ENCODE measurements around the gene HELZ. TPM values are rescaled to one million over a fixed set of nuclear protein-coding genes. Genes with fewer than 3 reads are reported as not detected.
A peak's percentile ranks its signal among the peaks of the same experiment; 100 is the strongest.
"Not testable (repeated sequence)": the region's sequence is repeated elsewhere in the genome, so short reads cannot be mapped to it uniquely, and the experiment has no call there.

The HELZ gene
- total and polyA plus RNA-seq, 5 donors from 2014 or later, result 48.3 to 130 (median 56.7) TPM

GRCh38 chr17:67126983-67127382 lies 118.0 kb downstream of the HELZ start:
- Mint-ChIP-seq H3K27ac (peak overlapping the region in 1 of 3 donors; percentile 28), H3K9me3 (no peaks in the 10 kb centered on the region), H3K36me3 (peaks cover 27% of the 10 kb centered on the region), H3K27me3 (no peaks in the 10 kb centered on the region), H3K4me1 (peaks cover 4 to 17% (median 9%) of the 10 kb centered on the region in 4 donors), H3K4me3 (no peak overlapping the region)
- Histone ChIP-seq H3K27me3 (ENCODE audit: control insufficient read depth, insufficient read depth, low read length) (no peaks in the 10 kb centered on the region), H3K9me3 (ENCODE audit: control insufficient read depth in 2 of 2, low read length in 2 of 2) (no peaks in the 10 kb centered on the region), H3K4me1 (ENCODE audit: control insufficient read depth, insufficient read depth, low read length, poor library complexity, severe bottlenecking) (no peaks in the 10 kb centered on the region), H3K27ac (ENCODE audit: insufficient read depth, low read length, poor library complexity, severe bottlenecking) (no peak overlapping the region), H3K4me3 (ENCODE audit: low read depth, low read length) (no peak overlapping the region), H3K36me3 (ENCODE audit: control insufficient read depth, insufficient read depth, low read length) (peaks cover 60% of the 10 kb centered on the region)
- ATAC-seq (ENCODE audit: low read depth in 2 of 2) (no peak), DNase-seq (no peak)

DNA sequence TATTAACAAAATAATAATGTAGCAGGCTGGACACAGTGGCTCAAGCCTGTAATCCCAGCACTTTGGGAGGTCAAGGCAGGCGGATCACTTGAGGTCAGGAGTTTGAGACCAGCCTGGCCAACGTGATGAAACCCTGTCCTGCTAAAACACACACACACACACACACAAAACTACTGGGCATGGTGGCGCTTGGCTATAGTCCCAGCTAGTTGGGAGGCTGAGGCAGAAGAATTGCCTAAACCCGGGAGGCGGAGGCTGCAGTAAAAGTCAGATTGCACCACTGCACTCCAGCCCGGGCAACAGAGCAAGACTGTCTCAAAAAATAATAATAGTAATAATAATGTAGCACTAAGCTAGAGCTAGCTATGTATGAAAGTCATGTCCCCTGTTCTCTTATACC lies 118.5 kb downstream of the HELZ start:
- not testable (repeated sequence) for H3K4me3 Mint-ChIP-seq; DNase-seq; H3K27ac ChIP-seq (ENCODE audit: insufficient read depth, low read length, poor library complexity, severe bottlenecking); H3K4me1 ChIP-seq (ENCODE audit: control insufficient read depth, insufficient read depth, low read length, poor library complexity, severe bottlenecking); H3K9me3 ChIP-seq (ENCODE audit: control insufficient read depth in 2 of 2, low read length in 2 of 2); H3K9me3 Mint-ChIP-seq; H3K27me3 ChIP-seq (ENCODE audit: control insufficient read depth, insufficient read depth, low read length); ATAC-seq (ENCODE audit: low read depth in 2 of 2); H3K27me3 Mint-ChIP-seq; H3K27ac Mint-ChIP-seq; H3K4me3 ChIP-seq (ENCODE audit: low read depth, low read length)
- peaks cover 64% of the 10 kb centered on the region for H3K36me3 ChIP-seq (ENCODE audit: control insufficient read depth, insufficient read depth, low read length)
- Mint-ChIP-seq H3K36me3 (peaks cover 24% of the 10 kb centered on the region), H3K4me1 (peaks cover 4 to 17% (median 9%) of the 10 kb centered on the region in 4 donors)

DNA sequence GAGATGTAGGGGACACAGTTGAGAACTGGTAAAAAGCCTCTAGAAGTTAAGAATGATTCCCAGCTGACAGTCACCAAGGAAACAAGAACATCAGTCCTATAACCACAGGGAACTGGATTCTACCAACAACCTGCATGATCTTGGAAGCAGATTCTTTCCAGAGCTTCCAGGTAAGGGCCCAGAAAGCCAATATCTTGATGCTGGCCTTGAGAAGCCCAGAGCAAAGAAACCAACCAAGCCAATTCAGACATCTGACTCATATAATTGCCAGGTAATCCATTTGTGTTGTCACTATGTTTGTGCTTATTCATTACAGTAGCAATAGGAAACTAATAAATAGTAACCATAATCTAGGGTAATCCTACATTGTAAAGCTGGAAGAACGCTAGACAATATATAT lies 119.1 kb downstream of the HELZ start:
- Histone ChIP-seq H3K4me1 (ENCODE audit: control insufficient read depth, insufficient read depth, low read length, poor library complexity, severe bottlenecking) (no peaks in the 10 kb centered on the region), H3K27me3 (ENCODE audit: control insufficient read depth, insufficient read depth, low read length) (no peaks in the 10 kb centered on the region), H3K36me3 (ENCODE audit: control insufficient read depth, insufficient read depth, low read length) (peaks cover 70% of the 10 kb centered on the region), H3K9me3 (ENCODE audit: control insufficient read depth in 2 of 2, low read length in 2 of 2) (no peaks in the 10 kb centered on the region), H3K27ac (ENCODE audit: insufficient read depth, low read length, poor library complexity, severe bottlenecking) (no peak overlapping the region), H3K4me3 (ENCODE audit: low read depth, low read length) (no peak overlapping the region)
- peak overlapping the region in 1 of 3 donors; percentile 28 for H3K27ac Mint-ChIP-seq
- H3K27me3 Mint-ChIP-seq, result no peaks in the 10 kb centered on the region
- no peaks in the 10 kb centered on the region for H3K9me3 Mint-ChIP-seq
- ATAC-seq (ENCODE audit: low read depth in 2 of 2) (no peak), DNase-seq (no peak)
- H3K36me3 Mint-ChIP-seq, result peaks cover 29% of the 10 kb centered on the region
- H3K4me3 Mint-ChIP-seq, result no peak overlapping the region
- peaks cover 4 to 17% (median 11%) of the 10 kb centered on the region in 4 donors for H3K4me1 Mint-ChIP-seq

DNA sequence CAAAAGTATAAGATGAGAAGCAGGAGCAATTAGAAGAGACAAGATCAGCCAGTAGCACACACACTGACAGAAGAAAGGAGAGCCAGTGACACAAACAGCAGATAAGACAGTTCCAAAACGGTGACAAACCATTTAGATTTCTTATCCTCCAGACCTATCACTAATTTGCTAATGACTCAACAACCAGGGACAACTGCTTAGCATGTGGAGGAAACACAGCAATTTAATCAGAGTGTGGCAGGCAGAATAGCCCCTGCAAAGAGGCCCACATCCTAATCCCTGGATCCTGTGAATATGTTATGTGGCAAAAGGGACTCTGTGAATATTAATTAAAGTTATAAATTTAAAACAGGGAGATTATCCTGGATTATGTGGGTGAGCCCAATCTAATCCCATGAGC lies 119.6 kb downstream of the HELZ start:
- Histone ChIP-seq H3K4me3 (ENCODE audit: low read depth, low read length) (no peak overlapping the region), H3K4me1 (ENCODE audit: control insufficient read depth, insufficient read depth, low read length, poor library complexity, severe bottlenecking) (no peaks in the 10 kb centered on the region), H3K36me3 (ENCODE audit: control insufficient read depth, insufficient read depth, low read length) (peaks cover 74% of the 10 kb centered on the region), H3K27ac (ENCODE audit: insufficient read depth, low read length, poor library complexity, severe bottlenecking) (no peak overlapping the region), H3K27me3 (ENCODE audit: control insufficient read depth, insufficient read depth, low read length) (no peaks in the 10 kb centered on the region), H3K9me3 (ENCODE audit: control insufficient read depth in 2 of 2, low read length in 2 of 2) (no peaks in the 10 kb centered on the region)
- Mint-ChIP-seq H3K36me3 (peaks cover 34% of the 10 kb centered on the region), H3K27me3 (no peaks in the 10 kb centered on the region), H3K27ac (peak overlapping the region in 1 of 3 donors; percentile 9), H3K4me1 (peaks cover 4 to 17% (median 11%) of the 10 kb centered on the region in 4 donors), H3K9me3 (no peaks in the 10 kb centered on the region), H3K4me3 (no peak overlapping the region)
- ATAC-seq (ENCODE audit: low read depth in 2 of 2), result no peak
- no peak for DNase-seq

DNA sequence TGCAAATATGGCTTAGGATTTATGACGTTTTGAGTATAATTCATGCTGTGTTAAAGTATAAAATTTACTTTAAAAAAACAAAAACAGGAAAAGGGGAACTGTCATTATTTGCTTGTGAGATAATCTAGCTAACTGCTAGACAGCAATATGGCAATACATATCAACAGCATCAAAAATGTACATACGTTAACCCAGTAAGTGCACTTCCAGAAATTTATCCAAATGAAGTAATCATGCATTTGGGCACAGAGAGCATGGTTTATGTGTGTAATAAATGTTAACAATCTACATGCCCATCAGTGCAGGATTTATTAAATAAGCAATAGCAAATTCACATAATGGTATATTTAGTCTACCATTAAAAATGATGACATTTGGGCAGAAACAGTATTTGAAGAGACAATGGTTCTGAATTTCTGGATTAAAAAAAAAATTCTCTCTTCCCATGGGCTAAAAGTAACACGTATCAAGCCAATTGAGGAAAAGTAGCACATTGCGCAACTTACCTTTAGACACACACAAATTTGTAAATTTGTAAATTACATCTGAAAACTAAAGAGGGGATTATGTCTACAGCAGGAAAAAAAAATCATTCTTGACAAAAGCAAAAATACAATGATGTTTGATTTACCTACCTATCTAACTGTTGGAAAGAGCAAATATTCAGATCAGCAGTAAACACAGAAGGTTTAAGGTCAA lies 120.4 kb downstream of the HELZ start:
- Mint-ChIP-seq H3K4me3 (no peak overlapping the region), H3K27ac (peak overlapping the region in 1 of 3 donors; percentile 9), H3K27me3 (no peaks in the 10 kb centered on the region), H3K9me3 (no peaks in the 10 kb centered on the region), H3K4me1 (peaks cover 4 to 17% (median 11%) of the 10 kb centered on the region in 4 donors), H3K36me3 (peaks cover 38% of the 10 kb centered on the region)
- Histone ChIP-seq H3K4me3 (ENCODE audit: low read depth, low read length) (no peak overlapping the region), H3K36me3 (ENCODE audit: control insufficient read depth, insufficient read depth, low read length) (peaks cover 79% of the 10 kb centered on the region), H3K9me3 (ENCODE audit: control insufficient read depth in 2 of 2, low read length in 2 of 2) (no peaks in the 10 kb centered on the region), H3K27ac (ENCODE audit: insufficient read depth, low read length, poor library complexity, severe bottlenecking) (no peak overlapping the region), H3K4me1 (ENCODE audit: control insufficient read depth, insufficient read depth, low read length, poor library complexity, severe bottlenecking) (no peaks in the 10 kb centered on the region), H3K27me3 (ENCODE audit: control insufficient read depth, insufficient read depth, low read length) (no peaks in the 10 kb centered on the region)
- no peak for DNase-seq
- no peak for ATAC-seq (ENCODE audit: low read depth in 2 of 2)

DNA sequence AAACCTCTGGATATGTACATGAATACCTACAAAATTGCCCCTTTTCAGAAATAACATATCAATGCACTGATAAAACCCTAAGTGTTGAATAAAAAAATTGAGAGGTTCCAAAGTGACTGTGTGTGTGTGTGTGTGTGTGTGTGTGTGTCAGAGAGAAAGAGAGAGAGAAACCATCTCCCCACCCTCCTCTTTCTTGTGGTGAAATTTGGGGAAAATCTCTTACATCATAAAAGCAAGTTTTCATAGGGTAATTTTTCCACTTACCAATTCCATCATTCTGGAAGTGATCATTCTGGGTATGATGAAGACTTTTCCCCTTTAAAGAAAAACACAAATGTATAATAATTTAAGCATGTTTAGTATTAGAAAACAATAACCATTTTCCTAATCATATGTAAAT lies 121.3 kb downstream of the HELZ start:
- H3K36me3 ChIP-seq (ENCODE audit: control insufficient read depth, insufficient read depth, low read length), result peaks cover 86% of the 10 kb centered on the region
- no peak overlapping the region for H3K4me3 Mint-ChIP-seq

GRCh38 chr17:67121316-67121891 lies 123.6 kb downstream of the HELZ start:
- H3K36me3 Mint-ChIP-seq, result peaks cover 50% of the 10 kb centered on the region

More for the DNA sequence above, 121.3 kb downstream of the HELZ start:
- Mint-ChIP-seq H3K36me3 (peaks cover 42% of the 10 kb centered on the region), H3K27ac (no peak overlapping the region), H3K9me3 (no peaks in the 10 kb centered on the region), H3K4me1 (peaks cover 4 to 14% (median 9%) of the 10 kb centered on the region in 4 donors), H3K27me3 (no peaks in the 10 kb centered on the region)
- Histone ChIP-seq H3K4me3 (ENCODE audit: low read depth, low read length) (no peak overlapping the region), H3K27ac (ENCODE audit: insufficient read depth, low read length, poor library complexity, severe bottlenecking) (no peak overlapping the region), H3K4me1 (ENCODE audit: control insufficient read depth, insufficient read depth, low read length, poor library complexity, severe bottlenecking) (no peaks in the 10 kb centered on the region), H3K9me3 (ENCODE audit: control insufficient read depth in 2 of 2, low read length in 2 of 2) (no peaks in the 10 kb centered on the region), H3K27me3 (ENCODE audit: control insufficient read depth, insufficient read depth, low read length) (no peaks in the 10 kb centered on the region)
- no peak for ATAC-seq (ENCODE audit: low read depth in 2 of 2)
- no peak for DNase-seq

More at GRCh38 chr17:67121316-67121891, 123.6 kb downstream of the HELZ start:
- peaks cover 0 to 13% (median 1%) of the 10 kb centered on the region in 7 donors for H3K9me3 Mint-ChIP-seq
- H3K27ac Mint-ChIP-seq, result no peak overlapping the region
- no peaks in the 10 kb centered on the region for H3K27me3 Mint-ChIP-seq
- H3K4me1 Mint-ChIP-seq, result peaks cover 0 to 8% (median 2%) of the 10 kb centered on the region in 4 donors
- H3K4me3 ChIP-seq (ENCODE audit: low read depth, low read length), result no peak overlapping the region
- no peak overlapping the region for H3K27ac ChIP-seq (ENCODE audit: insufficient read depth, low read length, poor library complexity, severe bottlenecking)
- no peak for DNase-seq
- H3K9me3 ChIP-seq (ENCODE audit: control insufficient read depth in 2 of 2, low read length in 2 of 2), result peaks cover 0 to 5% of the 10 kb centered on the region in 2 experiments
- ATAC-seq (ENCODE audit: low read depth in 2 of 2), result no peak
- H3K4me1 ChIP-seq (ENCODE audit: control insufficient read depth, insufficient read depth, low read length, poor library complexity, severe bottlenecking), result no peaks in the 10 kb centered on the region
- no peak overlapping the region for H3K4me3 Mint-ChIP-seq
- peaks cover 82% of the 10 kb centered on the region for H3K36me3 ChIP-seq (ENCODE audit: control insufficient read depth, insufficient read depth, low read length)
- no peaks in the 10 kb centered on the region for H3K27me3 ChIP-seq (ENCODE audit: control insufficient read depth, insufficient read depth, low read length)

Measured in CD4-positive, CD25-positive, alpha-beta regulatory T cell (primary cell).